Keratinocyte (primary cell): Measurements from ENCODE around the gene NUDT14. TPM values are rescaled to one million over a fixed set of nuclear protein-coding genes. Genes with fewer than 3 reads are reported as not detected.

Experiments
- DNase-seq: peaks from one replicate; pipeline ENCODE4 v3.0.0-alpha.2; 2011; ENCODE audit warnings: low read depth, missing footprints, low spot score
- FAIRE-seq: peaks from 2 replicates; lab custom pipeline; 2011; peaks lifted over from hg19 to GRCh38; lab: Jason Lieb, UNC
- H2AFZ ChIP-seq: 2 replicates; pipeline ENCODE4 v1.6.0; 2012; ENCODE audit warnings: low read length, control low read depth, inconsistent platforms; ENCODE audit not compliant: control insufficient read depth
- H3K27ac ChIP-seq: 2 replicates; pipeline ENCODE4 v1.5.1; 2011; ENCODE audit warnings: low read length; ENCODE audit not compliant: control insufficient read depth, insufficient read depth
- H3K27me3 ChIP-seq: 3 replicates; pipeline ENCODE4 v1.6.0; 2011; ENCODE audit warnings: low read length; ENCODE audit not compliant: control insufficient read depth, insufficient read depth; ENCODE audit errors: extremely low read depth
- H3K36me3 ChIP-seq, 2 experiments: 2 replicates in 1 of 2; 3 replicates in 1 of 2; pipeline ENCODE4 v1.5.1; 2011; ENCODE audit warnings: low read length in 2 of 2, mild to moderate bottlenecking in 1 of 2; ENCODE audit not compliant: control insufficient read depth in 2 of 2, insufficient read depth in 2 of 2; ENCODE audit errors: extremely low read depth in 1 of 2
- H3K4me1 ChIP-seq: 3 replicates; pipeline ENCODE4 v1.5.1; 2011; ENCODE audit warnings: low read length; ENCODE audit not compliant: control insufficient read depth, insufficient read depth; ENCODE audit errors: extremely low read depth
- H3K4me2 ChIP-seq: 3 replicates; pipeline ENCODE4 v1.6.0; 2011; ENCODE audit warnings: low read depth, low read length; ENCODE audit not compliant: control insufficient read depth, insufficient read depth; ENCODE audit errors: extremely low read depth
- H3K4me3 ChIP-seq, 3 experiments: fragments of 200-600 bp in 1 of 3; sonication (generic) in 1 of 3; 2 replicates in 2 of 3; 3 replicates in 1 of 3; pipeline ENCODE4 v1.5.1; 2011 to 2016; ENCODE audit warnings: low read length in 3 of 3, mild to moderate bottlenecking in 3 of 3, control low read depth in 2 of 3, inconsistent platforms in 1 of 3, low read depth in 1 of 3, mixed read lengths in 1 of 3, mixed run types in 1 of 3, moderate library complexity in 1 of 3; ENCODE audit not compliant: control insufficient read depth in 2 of 3, insufficient read depth in 2 of 3; ENCODE audit errors: extremely low read depth in 1 of 3
- H3K79me2 ChIP-seq: 2 replicates; pipeline ENCODE4 v1.6.0; 2012; ENCODE audit warnings: low read length; ENCODE audit not compliant: control insufficient read depth, insufficient read depth
- H3K9ac ChIP-seq: 3 replicates; pipeline ENCODE4 v1.6.0; 2011; ENCODE audit warnings: low read length; ENCODE audit not compliant: control insufficient read depth, insufficient read depth; ENCODE audit errors: extremely low read depth
- H3K9me1 ChIP-seq: 3 replicates; pipeline ENCODE4 v1.6.0; 2011; ENCODE audit warnings: low read length; ENCODE audit not compliant: control insufficient read depth, insufficient read depth; ENCODE audit errors: extremely low read depth
- H3K9me3 ChIP-seq: 2 replicates; pipeline ENCODE4 v1.5.1; 2012; ENCODE audit warnings: low read depth, low read length; ENCODE audit not compliant: control insufficient read depth
- H4K20me1 ChIP-seq: 3 replicates; pipeline ENCODE4 v1.6.0; 2011; ENCODE audit warnings: low read length; ENCODE audit not compliant: control insufficient read depth, insufficient read depth; ENCODE audit errors: extremely low read depth
- EZH2 ChIP-seq: IDR thresholded peaks from one replicate; pipeline ENCODE4 v1.6.1; 2012; ENCODE audit warnings: inconsistent platforms, mild to moderate bottlenecking, low read length, moderate library complexity
- dilution Hi-C: fragments of 300-500 bp; cut with MboI; formaldehyde crosslinking; loops from one replicate; pipeline ENCODE4 v1.7.0; 2020; ENCODE audit warnings: low sequenced_read_pairs; ENCODE audit not compliant: extremely low pct_ligation_motif_present
- polyA plus RNA-seq, 5 experiments: library from polyadenylated mRNA; depleted of rRNA in 3 of 5; stranded (reverse) in 3 of 5; stranded (forward) in 1 of 5; unstranded in 1 of 5; fragments of >200 nt; gene quantifications; 1 replicate in 1 of 5; 2 replicates in 3 of 5; 3 replicates in 1 of 5; pipeline versions ENCODE4 v1.2.1 to v1.2.3, GENCODE V29; 2011 to 2012; ENCODE audit warnings: missing spikeins in 2 of 5, low read depth in 1 of 5, low replicate concordance in 1 of 5
- TF ChIP-seq, protein P1 (sequence below), 3 experiments: IDR thresholded peaks in 1 of 3; conservative IDR thresholded peaks in 1 of 3; optimal IDR thresholded peaks in 1 of 3; 2 replicates in 2 of 3; 3 replicates in 1 of 3; pipeline versions ENCODE3 to v1.5.1; 2011; ENCODE audit warnings: low read length in 3 of 3, mild to moderate bottlenecking in 3 of 3, moderate library complexity in 2 of 3, control low read depth in 1 of 3, inconsistent platforms in 1 of 3; ENCODE audit not compliant: insufficient read depth in 2 of 3; ENCODE audit errors: extremely low read depth in 1 of 3

Gene NUDT14
- polyA plus RNA-seq, 1 donor (not counting 4 experiments of a cell fraction or from before 2014, with no cell fraction given): 15.6 TPM

DNA sequence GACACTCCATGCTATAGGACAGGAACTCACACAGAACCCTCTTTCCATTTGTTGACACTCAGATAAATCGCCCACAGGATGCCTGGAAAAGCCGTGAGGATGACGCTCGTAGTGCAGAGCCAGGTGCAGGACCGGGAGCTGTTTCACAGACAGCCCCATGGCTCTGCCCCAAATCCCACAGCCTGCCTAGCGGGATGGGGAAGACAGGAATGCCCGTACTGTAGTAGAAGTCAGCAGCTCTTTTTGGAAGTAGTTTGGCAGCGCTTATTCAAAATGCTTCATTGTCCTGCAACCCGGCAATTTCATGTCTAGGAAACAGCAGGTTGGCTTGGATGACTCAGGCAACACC is 54.2 kb downstream of the NUDT14 start:
- DNase-seq (no peak), FAIRE-seq (no peak)
- H2AFZ ChIP-seq: no peak overlapping the region
- H4K20me1 ChIP-seq: no peaks in the 10 kb centered on the region
- peaks cover 38% of the 10 kb centered on the region for H3K27me3 ChIP-seq
- H3K9me1 ChIP-seq: no peaks in the 10 kb centered on the region
- no peak for TF ChIP-seq EZH2
- TF ChIP-seq, protein P1, sequence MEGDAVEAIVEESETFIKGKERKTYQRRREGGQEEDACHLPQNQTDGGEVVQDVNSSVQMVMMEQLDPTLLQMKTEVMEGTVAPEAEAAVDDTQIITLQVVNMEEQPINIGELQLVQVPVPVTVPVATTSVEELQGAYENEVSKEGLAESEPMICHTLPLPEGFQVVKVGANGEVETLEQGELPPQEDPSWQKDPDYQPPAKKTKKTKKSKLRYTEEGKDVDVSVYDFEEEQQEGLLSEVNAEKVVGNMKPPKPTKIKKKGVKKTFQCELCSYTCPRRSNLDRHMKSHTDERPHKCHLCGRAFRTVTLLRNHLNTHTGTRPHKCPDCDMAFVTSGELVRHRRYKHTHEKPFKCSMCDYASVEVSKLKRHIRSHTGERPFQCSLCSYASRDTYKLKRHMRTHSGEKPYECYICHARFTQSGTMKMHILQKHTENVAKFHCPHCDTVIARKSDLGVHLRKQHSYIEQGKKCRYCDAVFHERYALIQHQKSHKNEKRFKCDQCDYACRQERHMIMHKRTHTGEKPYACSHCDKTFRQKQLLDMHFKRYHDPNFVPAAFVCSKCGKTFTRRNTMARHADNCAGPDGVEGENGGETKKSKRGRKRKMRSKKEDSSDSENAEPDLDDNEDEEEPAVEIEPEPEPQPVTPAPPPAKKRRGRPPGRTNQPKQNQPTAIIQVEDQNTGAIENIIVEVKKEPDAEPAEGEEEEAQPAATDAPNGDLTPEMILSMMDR (optimal IDR thresholded peaks at IDR 0.05 in 1 of 3, IDR thresholded peaks at IDR 0.05 in 1 of 3, conservative IDR thresholded peaks at IDR 0.05 in 1 of 3; ENCODE audit: extremely low read depth in 1 of 3, insufficient read depth in 2 of 3, low read length in 3 of 3): no peak
- no peak overlapping the region for H3K9ac ChIP-seq
- H3K79me2 ChIP-seq: no peaks in the 10 kb centered on the region
- dilution Hi-C loops: no loop called here
- peaks cover 4% of the 10 kb centered on the region for H3K9me3 ChIP-seq
- no peak overlapping the region for H3K4me3 ChIP-seq
- H3K36me3 ChIP-seq: no peaks in the 10 kb centered on the region
- no peaks in the 10 kb centered on the region for H3K4me1 ChIP-seq
- H3K4me2 ChIP-seq: no peak overlapping the region
- no peak overlapping the region for H3K27ac ChIP-seq

DNA sequence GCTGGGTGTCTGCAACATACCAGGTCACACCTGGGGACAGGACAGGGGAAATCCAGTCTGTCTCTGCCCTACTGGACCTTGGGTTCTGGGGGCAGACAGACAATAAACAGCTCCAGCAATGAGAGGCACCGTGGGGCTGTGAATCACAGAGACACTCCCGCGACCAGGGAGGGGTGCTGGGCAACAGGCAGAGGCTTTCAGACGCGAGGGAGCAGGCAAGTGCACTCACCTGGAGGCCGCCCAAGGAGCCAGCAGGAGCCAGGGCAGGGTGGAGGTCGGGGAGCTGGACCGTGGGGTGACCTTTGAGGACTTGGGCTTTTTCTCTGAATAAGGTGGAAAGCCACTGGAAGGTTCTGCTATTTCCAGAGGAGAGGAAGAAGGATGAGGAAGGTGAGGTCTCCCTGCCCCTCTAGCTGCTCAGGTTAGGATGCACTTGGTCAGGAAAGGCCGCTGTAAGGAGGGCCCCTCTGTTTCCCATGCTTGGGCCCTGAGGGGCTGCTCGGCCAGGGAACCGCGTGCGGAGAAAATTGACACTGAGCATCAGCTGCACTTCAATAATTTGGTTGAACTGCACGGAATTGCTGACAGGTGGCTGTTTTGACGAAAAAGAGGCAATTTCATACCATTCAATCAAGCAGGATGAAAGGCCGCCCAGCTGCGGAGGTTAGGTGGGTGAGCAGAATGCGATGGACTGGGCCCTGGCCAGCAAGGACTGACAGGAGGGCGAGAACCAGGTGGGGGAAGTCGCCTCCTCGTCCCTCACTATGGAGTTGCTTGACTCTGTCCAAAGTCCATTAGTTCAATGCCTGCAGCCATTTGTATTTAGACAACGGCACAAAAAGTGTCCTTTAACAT is 54.8 kb downstream of the NUDT14 start:
- peaks cover 7% of the 10 kb centered on the region for H3K9me3 ChIP-seq
- no peak overlapping the region for H3K4me2 ChIP-seq
- H3K79me2 ChIP-seq: no peaks in the 10 kb centered on the region
- H3K4me3 ChIP-seq: no peak overlapping the region
- dilution Hi-C loops: no loop called here
- no peaks in the 10 kb centered on the region for H3K4me1 ChIP-seq
- no peaks in the 10 kb centered on the region for H4K20me1 ChIP-seq
- no peaks in the 10 kb centered on the region for H3K9me1 ChIP-seq
- no peak overlapping the region for H3K9ac ChIP-seq
- H3K36me3 ChIP-seq: no peaks in the 10 kb centered on the region
- no peak for DNase-seq
- H3K27me3 ChIP-seq: peaks cover 38% of the 10 kb centered on the region
- no peak overlapping the region for H2AFZ ChIP-seq
- H3K27ac ChIP-seq: no peak overlapping the region
- TF ChIP-seq, protein P1 (optimal IDR thresholded peaks at IDR 0.05 in 1 of 3, IDR thresholded peaks at IDR 0.05 in 1 of 3, conservative IDR thresholded peaks at IDR 0.05 in 1 of 3; ENCODE audit: extremely low read depth in 1 of 3, insufficient read depth in 2 of 3, low read length in 3 of 3): no peak
- TF ChIP-seq EZH2: no peak
- no peak for FAIRE-seq
